Astrocyte (in vitro differentiated cells and primary cell): ENCODE results near the gene GIMAP6. TPM values are rescaled to one million over a fixed set of nuclear protein-coding genes. Genes with fewer than 3 reads are reported as not detected.

Experiments
- DNase-seq: peaks from one replicate; pipeline ENCODE4 v3.0.0-alpha.2; 2010; ENCODE audit warnings: low read depth
- FAIRE-seq: peaks from 2 replicates; lab custom pipeline; 2011; peaks lifted over from hg19 to GRCh38; lab: Jason Lieb, UNC
- H2AFZ ChIP-seq: 2 replicates; pipeline ENCODE4 v1.6.0; 2012; ENCODE audit warnings: low read depth, low read length, inconsistent platforms
- H3K27ac ChIP-seq: 2 replicates; pipeline ENCODE4 v1.5.1; 2011; ENCODE audit warnings: low read depth, low read length, inconsistent platforms
- H3K27me3 ChIP-seq: 2 replicates; pipeline ENCODE4 v1.6.0; 2011; ENCODE audit warnings: low read length, inconsistent platforms; ENCODE audit not compliant: insufficient read depth
- H3K36me3 ChIP-seq: 2 replicates; pipeline ENCODE4 v1.5.1; 2011; ENCODE audit warnings: low read length, inconsistent platforms; ENCODE audit not compliant: insufficient read depth
- H3K4me1 ChIP-seq: 2 replicates; pipeline ENCODE4 v1.5.1; 2011; ENCODE audit warnings: low read length, inconsistent platforms; ENCODE audit not compliant: insufficient read depth
- H3K4me2 ChIP-seq: 2 replicates; pipeline ENCODE4 v1.6.0; 2012; ENCODE audit warnings: low read length, inconsistent platforms
- H3K4me3 ChIP-seq: 2 replicates; pipeline ENCODE4 v1.5.1; 2011; ENCODE audit warnings: low read depth, mild to moderate bottlenecking, low read length, inconsistent platforms; ENCODE audit not compliant: insufficient read depth
- H3K79me2 ChIP-seq: 2 replicates; pipeline ENCODE4 v1.6.0; 2012; ENCODE audit warnings: mild to moderate bottlenecking, low read length, inconsistent platforms; ENCODE audit not compliant: insufficient read depth
- H3K9ac ChIP-seq: 2 replicates; pipeline ENCODE4 v1.6.0; 2012; ENCODE audit warnings: mild to moderate bottlenecking, low read length, inconsistent platforms
- H3K9me3 ChIP-seq: 2 replicates; pipeline ENCODE4 v1.5.1; 2012; ENCODE audit warnings: low read depth, mild to moderate bottlenecking, low read length, inconsistent platforms; ENCODE audit not compliant: insufficient read depth
- H4K20me1 ChIP-seq: 2 replicates; pipeline ENCODE4 v1.6.0; 2012; ENCODE audit warnings: low read length, inconsistent platforms; ENCODE audit not compliant: insufficient read depth
- H3K27ac Mint-ChIP-seq: one replicate; pipeline ENCODE4 v1.8.0; 2021; ENCODE audit warnings: mild to moderate bottlenecking, mixed read lengths; ENCODE audit not compliant: unreplicated experiment
- H3K27me3 Mint-ChIP-seq: one replicate; pipeline ENCODE4 v1.8.0; 2021; ENCODE audit warnings: low read depth, mixed read lengths; ENCODE audit not compliant: unreplicated experiment
- H3K36me3 Mint-ChIP-seq: one replicate; pipeline ENCODE4 v1.8.0; 2021; ENCODE audit warnings: low read depth, mixed read lengths; ENCODE audit not compliant: unreplicated experiment
- H3K4me1 Mint-ChIP-seq: one replicate; pipeline ENCODE4 v1.8.0; 2021; ENCODE audit warnings: low read depth, mixed read lengths; ENCODE audit not compliant: unreplicated experiment
- H3K4me3 Mint-ChIP-seq: one replicate; pipeline ENCODE4 v1.8.0; 2021; ENCODE audit warnings: mild to moderate bottlenecking, moderate library complexity, mixed read lengths; ENCODE audit not compliant: unreplicated experiment
- H3K9me3 Mint-ChIP-seq: one replicate; pipeline ENCODE4 v1.8.0; 2021; ENCODE audit warnings: mild to moderate bottlenecking, mixed read lengths; ENCODE audit not compliant: unreplicated experiment
- EZH2 ChIP-seq: IDR thresholded peaks from 2 replicates; pipeline ENCODE4 v1.6.1; 2012; ENCODE audit warnings: mild to moderate bottlenecking, low read length, inconsistent platforms; ENCODE audit not compliant: insufficient read depth
- total RNA-seq: library from RNA; stranded (reverse); gene quantifications from 2 replicates; pipeline ENCODE4 v1.2.1, GENCODE V29; 2021
- TF ChIP-seq, protein P1 (sequence below): IDR thresholded peaks from 2 replicates; pipeline ENCODE4 v1.5.1; 2011; ENCODE audit warnings: low read depth, mild to moderate bottlenecking, inconsistent platforms, low read length, moderate library complexity; ENCODE audit not compliant: insufficient read depth

GIMAP6 gene
- total RNA-seq, 1 donor from 2014 or later = not detected

GRCh38 chr7:150648353-150649079, 16.3 kb upstream of the GIMAP6 start:
- no peak overlapping the region for H3K4me3 Mint-ChIP-seq
- no peaks in the 10 kb centered on the region for H3K36me3 Mint-ChIP-seq
- no peaks in the 10 kb centered on the region for H3K27me3 ChIP-seq
- H3K4me2 ChIP-seq = no peak overlapping the region
- H3K27me3 Mint-ChIP-seq = no peaks in the 10 kb centered on the region
- H4K20me1 ChIP-seq = no peaks in the 10 kb centered on the region
- no peak overlapping the region for H3K4me3 ChIP-seq
- H3K9ac ChIP-seq = no peak overlapping the region
- no peak overlapping the region for H2AFZ ChIP-seq
- H3K4me1 ChIP-seq = no peaks in the 10 kb centered on the region
- H3K9me3 ChIP-seq = no peaks in the 10 kb centered on the region
- H3K27ac Mint-ChIP-seq = no peak overlapping the region
- DNase-seq (no peak), FAIRE-seq (no peak)
- no peak for TF ChIP-seq EZH2
- TF ChIP-seq, protein P1, sequence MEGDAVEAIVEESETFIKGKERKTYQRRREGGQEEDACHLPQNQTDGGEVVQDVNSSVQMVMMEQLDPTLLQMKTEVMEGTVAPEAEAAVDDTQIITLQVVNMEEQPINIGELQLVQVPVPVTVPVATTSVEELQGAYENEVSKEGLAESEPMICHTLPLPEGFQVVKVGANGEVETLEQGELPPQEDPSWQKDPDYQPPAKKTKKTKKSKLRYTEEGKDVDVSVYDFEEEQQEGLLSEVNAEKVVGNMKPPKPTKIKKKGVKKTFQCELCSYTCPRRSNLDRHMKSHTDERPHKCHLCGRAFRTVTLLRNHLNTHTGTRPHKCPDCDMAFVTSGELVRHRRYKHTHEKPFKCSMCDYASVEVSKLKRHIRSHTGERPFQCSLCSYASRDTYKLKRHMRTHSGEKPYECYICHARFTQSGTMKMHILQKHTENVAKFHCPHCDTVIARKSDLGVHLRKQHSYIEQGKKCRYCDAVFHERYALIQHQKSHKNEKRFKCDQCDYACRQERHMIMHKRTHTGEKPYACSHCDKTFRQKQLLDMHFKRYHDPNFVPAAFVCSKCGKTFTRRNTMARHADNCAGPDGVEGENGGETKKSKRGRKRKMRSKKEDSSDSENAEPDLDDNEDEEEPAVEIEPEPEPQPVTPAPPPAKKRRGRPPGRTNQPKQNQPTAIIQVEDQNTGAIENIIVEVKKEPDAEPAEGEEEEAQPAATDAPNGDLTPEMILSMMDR = no peak
- H3K36me3 ChIP-seq = no peaks in the 10 kb centered on the region
- H3K79me2 ChIP-seq = no peaks in the 10 kb centered on the region
- peaks cover 6% of the 10 kb centered on the region for H3K9me3 Mint-ChIP-seq
- H3K4me1 Mint-ChIP-seq = no peaks in the 10 kb centered on the region
- H3K27ac ChIP-seq = no peak overlapping the region

DNA sequence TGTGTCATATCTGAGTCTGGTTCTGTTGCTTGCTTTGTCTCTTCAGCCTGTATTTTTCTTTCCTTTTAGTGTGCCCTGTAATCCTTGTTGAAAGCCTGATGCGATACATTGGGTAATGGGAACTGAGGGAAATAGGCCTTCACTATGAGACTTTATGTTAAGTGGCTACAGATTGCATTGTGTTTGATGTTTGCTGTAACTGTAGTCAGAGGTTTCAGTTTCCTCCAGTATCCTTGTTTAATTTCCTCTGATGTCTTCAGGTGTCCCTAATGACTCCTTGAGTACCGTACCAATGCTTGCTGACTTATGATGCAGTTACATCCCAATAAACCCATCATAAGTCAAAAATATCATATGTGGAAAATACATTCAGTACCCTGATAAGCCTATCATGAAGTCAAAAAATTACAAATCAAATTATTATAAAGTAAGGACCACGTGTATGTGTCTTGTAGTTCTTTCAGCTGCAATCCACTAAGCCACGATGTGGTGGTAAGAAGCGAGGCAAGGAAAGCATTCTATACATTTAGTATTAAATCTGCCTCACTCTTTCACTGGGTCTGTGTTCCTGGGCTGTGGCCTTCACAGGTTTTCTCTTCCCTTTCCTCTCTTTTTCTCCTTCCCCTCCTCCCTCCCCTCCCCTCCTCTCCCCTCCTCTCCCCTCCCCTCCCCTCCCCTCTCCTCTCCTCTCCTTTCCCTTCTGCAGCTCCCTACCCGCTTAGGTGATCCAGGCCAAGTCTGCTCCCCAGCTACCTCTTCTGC, 13.3 kb upstream of the GIMAP6 start:
- H3K27me3 ChIP-seq = no peaks in the 10 kb centered on the region
- H3K27me3 Mint-ChIP-seq = peaks cover 3% of the 10 kb centered on the region
- H3K9ac ChIP-seq = no peak overlapping the region
- no peaks in the 10 kb centered on the region for H3K9me3 ChIP-seq
- peaks cover 12% of the 10 kb centered on the region for H3K9me3 Mint-ChIP-seq
- no peaks in the 10 kb centered on the region for H3K4me1 ChIP-seq
- H4K20me1 ChIP-seq = no peaks in the 10 kb centered on the region
- no peak overlapping the region for H3K27ac Mint-ChIP-seq
- no peaks in the 10 kb centered on the region for H3K79me2 ChIP-seq
- TF ChIP-seq, protein P1 = no peak
- TF ChIP-seq EZH2 = no peak
- no peaks in the 10 kb centered on the region for H3K36me3 Mint-ChIP-seq
- H3K27ac ChIP-seq = no peak overlapping the region
- no peak overlapping the region for H2AFZ ChIP-seq
- H3K4me3 ChIP-seq = no peak overlapping the region
- H3K36me3 ChIP-seq = no peaks in the 10 kb centered on the region
- DNase-seq (no peak), FAIRE-seq (no peak)
- H3K4me2 ChIP-seq = no peak overlapping the region
- H3K4me1 Mint-ChIP-seq = no peaks in the 10 kb centered on the region
- H3K4me3 Mint-ChIP-seq = no peak overlapping the region

GRCh38 chr7:150642926-150643325, 10.7 kb upstream of the GIMAP6 start:
- Mint-ChIP-seq H3K9me3 (peaks cover 12% of the 10 kb centered on the region), H3K4me1 (no peaks in the 10 kb centered on the region), H3K27ac (no peak overlapping the region), H3K27me3 (peaks cover 3% of the 10 kb centered on the region), H3K36me3 (no peaks in the 10 kb centered on the region), H3K4me3 (no peak overlapping the region)
- H3K9ac ChIP-seq = no peak overlapping the region
- H3K36me3 ChIP-seq = no peaks in the 10 kb centered on the region
- no peak for FAIRE-seq
- no peaks in the 10 kb centered on the region for H3K79me2 ChIP-seq
- no peaks in the 10 kb centered on the region for H3K9me3 ChIP-seq
- H3K4me1 ChIP-seq = no peaks in the 10 kb centered on the region
- H4K20me1 ChIP-seq = no peaks in the 10 kb centered on the region
- TF ChIP-seq, protein P1 = no peak
- no peak for TF ChIP-seq EZH2
- no peak for DNase-seq
- H3K27me3 ChIP-seq = no peaks in the 10 kb centered on the region
- H3K4me2 ChIP-seq = no peak overlapping the region
- no peak overlapping the region for H2AFZ ChIP-seq
- H3K4me3 ChIP-seq = no peak overlapping the region
- H3K27ac ChIP-seq = no peak overlapping the region
